Astrocyte (in vitro differentiated cells and primary cell): ENCODE measurements around the gene MYO1F. TPM values are rescaled to one million over a fixed set of nuclear protein-coding genes. Genes with fewer than 3 reads are reported as not detected.

Source experiments
- DNase-seq: peaks from one replicate; pipeline ENCODE4 v3.0.0-alpha.2; 2010; ENCODE audit warnings: low read depth
- FAIRE-seq: peaks from 2 replicates; lab custom pipeline; 2011; peaks lifted over from hg19 to GRCh38; lab: Jason Lieb, UNC
- H2AFZ ChIP-seq: 2 replicates; pipeline ENCODE4 v1.6.0; 2012; ENCODE audit warnings: low read depth, low read length, inconsistent platforms
- H3K27ac ChIP-seq: 2 replicates; pipeline ENCODE4 v1.5.1; 2011; ENCODE audit warnings: low read depth, low read length, inconsistent platforms
- H3K27me3 ChIP-seq: 2 replicates; pipeline ENCODE4 v1.6.0; 2011; ENCODE audit warnings: low read length, inconsistent platforms; ENCODE audit not compliant: insufficient read depth
- H3K36me3 ChIP-seq: 2 replicates; pipeline ENCODE4 v1.5.1; 2011; ENCODE audit warnings: low read length, inconsistent platforms; ENCODE audit not compliant: insufficient read depth
- H3K4me1 ChIP-seq: 2 replicates; pipeline ENCODE4 v1.5.1; 2011; ENCODE audit warnings: low read length, inconsistent platforms; ENCODE audit not compliant: insufficient read depth
- H3K4me2 ChIP-seq: 2 replicates; pipeline ENCODE4 v1.6.0; 2012; ENCODE audit warnings: low read length, inconsistent platforms
- H3K4me3 ChIP-seq: 2 replicates; pipeline ENCODE4 v1.5.1; 2011; ENCODE audit warnings: low read depth, mild to moderate bottlenecking, low read length, inconsistent platforms; ENCODE audit not compliant: insufficient read depth
- H3K79me2 ChIP-seq: 2 replicates; pipeline ENCODE4 v1.6.0; 2012; ENCODE audit warnings: mild to moderate bottlenecking, low read length, inconsistent platforms; ENCODE audit not compliant: insufficient read depth
- H3K9ac ChIP-seq: 2 replicates; pipeline ENCODE4 v1.6.0; 2012; ENCODE audit warnings: mild to moderate bottlenecking, low read length, inconsistent platforms
- H3K9me3 ChIP-seq: 2 replicates; pipeline ENCODE4 v1.5.1; 2012; ENCODE audit warnings: low read depth, mild to moderate bottlenecking, low read length, inconsistent platforms; ENCODE audit not compliant: insufficient read depth
- H4K20me1 ChIP-seq: 2 replicates; pipeline ENCODE4 v1.6.0; 2012; ENCODE audit warnings: low read length, inconsistent platforms; ENCODE audit not compliant: insufficient read depth
- H3K27ac Mint-ChIP-seq: one replicate; pipeline ENCODE4 v1.8.0; 2021; ENCODE audit warnings: mild to moderate bottlenecking, mixed read lengths; ENCODE audit not compliant: unreplicated experiment
- H3K27me3 Mint-ChIP-seq: one replicate; pipeline ENCODE4 v1.8.0; 2021; ENCODE audit warnings: low read depth, mixed read lengths; ENCODE audit not compliant: unreplicated experiment
- H3K36me3 Mint-ChIP-seq: one replicate; pipeline ENCODE4 v1.8.0; 2021; ENCODE audit warnings: low read depth, mixed read lengths; ENCODE audit not compliant: unreplicated experiment
- H3K4me1 Mint-ChIP-seq: one replicate; pipeline ENCODE4 v1.8.0; 2021; ENCODE audit warnings: low read depth, mixed read lengths; ENCODE audit not compliant: unreplicated experiment
- H3K4me3 Mint-ChIP-seq: one replicate; pipeline ENCODE4 v1.8.0; 2021; ENCODE audit warnings: mild to moderate bottlenecking, moderate library complexity, mixed read lengths; ENCODE audit not compliant: unreplicated experiment
- H3K9me3 Mint-ChIP-seq: one replicate; pipeline ENCODE4 v1.8.0; 2021; ENCODE audit warnings: mild to moderate bottlenecking, mixed read lengths; ENCODE audit not compliant: unreplicated experiment
- CTCF ChIP-seq: IDR thresholded peaks from 2 replicates; pipeline ENCODE4 v1.5.1; 2011; ENCODE audit warnings: low read depth, mild to moderate bottlenecking, inconsistent platforms, low read length, moderate library complexity; ENCODE audit not compliant: insufficient read depth
- EZH2 ChIP-seq: IDR thresholded peaks from 2 replicates; pipeline ENCODE4 v1.6.1; 2012; ENCODE audit warnings: mild to moderate bottlenecking, low read length, inconsistent platforms; ENCODE audit not compliant: insufficient read depth
- total RNA-seq: library from RNA; stranded (reverse); gene quantifications from 2 replicates; pipeline ENCODE4 v1.2.1, GENCODE V29; 2021

MYO1F gene
- total RNA-seq, 1 donor from 2014 or later = 0.23 TPM

- Mint-ChIP-seq H3K4me3 (no peak overlapping the region), H3K4me1 (peaks cover 6% of the 10 kb centered on the region), H3K36me3 (no peaks in the 10 kb centered on the region), H3K9me3 (peaks cover 2% of the 10 kb centered on the region), H3K27ac (no peak overlapping the region), H3K27me3 (peaks cover 10% of the 10 kb centered on the region)
- no peak overlapping the region for H2AFZ ChIP-seq
- TF ChIP-seq CTCF (no peak), EZH2 (no peak)
- H4K20me1 ChIP-seq = no peaks in the 10 kb centered on the region
- no peaks in the 10 kb centered on the region for H3K27me3 ChIP-seq
- FAIRE-seq (no peak), DNase-seq (no peak)
- H3K9ac ChIP-seq = no peak overlapping the region
- H3K9me3 ChIP-seq = no peaks in the 10 kb centered on the region
- H3K27ac ChIP-seq = no peak overlapping the region
- no peaks in the 10 kb centered on the region for H3K79me2 ChIP-seq
- no peaks in the 10 kb centered on the region for H3K36me3 ChIP-seq
- H3K4me3 ChIP-seq = no peak overlapping the region
- peaks cover 3% of the 10 kb centered on the region for H3K4me1 ChIP-seq
- H3K4me2 ChIP-seq = no peak overlapping the region
Measured at GRCh38 chr19:8501981-8502380, 75.3 kb downstream of the MYO1F start.

- Mint-ChIP-seq H3K36me3 (no peaks in the 10 kb centered on the region), H3K27me3 (peaks cover 10% of the 10 kb centered on the region), H3K4me3 (peak overlapping the region; percentile 1), H3K4me1 (peaks cover 6% of the 10 kb centered on the region), H3K27ac (no peak overlapping the region), H3K9me3 (peaks cover 2% of the 10 kb centered on the region)
- Histone ChIP-seq H2AFZ (no peak overlapping the region), H3K9me3 (no peaks in the 10 kb centered on the region), H3K4me1 (peaks cover 3% of the 10 kb centered on the region), H3K36me3 (no peaks in the 10 kb centered on the region), H3K27ac (no peak overlapping the region), H3K79me2 (no peaks in the 10 kb centered on the region), H3K27me3 (no peaks in the 10 kb centered on the region), H3K4me3 (no peak overlapping the region), H3K4me2 (no peak overlapping the region), H3K9ac (no peak overlapping the region), H4K20me1 (no peaks in the 10 kb centered on the region)
- no peak for TF ChIP-seq CTCF
- no peak for TF ChIP-seq EZH2
- no peak for FAIRE-seq
- DNase-seq = no peak
Measured at GRCh38 chr19:8501516-8501915, 75.7 kb downstream of the MYO1F start.

- H3K4me1 ChIP-seq = no peaks in the 10 kb centered on the region
- H2AFZ ChIP-seq = no peak overlapping the region
- peaks cover 3% of the 10 kb centered on the region for H3K36me3 Mint-ChIP-seq
- H3K4me3 ChIP-seq = no peak overlapping the region
- no peak overlapping the region for H3K4me2 ChIP-seq
- no peaks in the 10 kb centered on the region for H3K79me2 ChIP-seq
- no peaks in the 10 kb centered on the region for H4K20me1 ChIP-seq
- no peaks in the 10 kb centered on the region for H3K36me3 ChIP-seq
- H3K27me3 ChIP-seq = no peaks in the 10 kb centered on the region
- H3K9me3 ChIP-seq = no peaks in the 10 kb centered on the region
- H3K9ac ChIP-seq = no peak overlapping the region
- peaks cover 2% of the 10 kb centered on the region for H3K9me3 Mint-ChIP-seq
- H3K27ac ChIP-seq = no peak overlapping the region
- H3K27ac Mint-ChIP-seq = no peak overlapping the region
- no peak for FAIRE-seq
- no peak for TF ChIP-seq EZH2
- no peak for TF ChIP-seq CTCF
- H3K4me3 Mint-ChIP-seq = no peak overlapping the region
- H3K4me1 Mint-ChIP-seq = peaks cover 6% of the 10 kb centered on the region
- H3K27me3 Mint-ChIP-seq = peaks cover 10% of the 10 kb centered on the region
- no peak for DNase-seq
Measured at GRCh38 chr19:8500158-8500557, 77.1 kb downstream of the MYO1F start.
